SK-N-SH treated with all-trans-retinoic acid at 6 μM for 48 hours (cell line): ENCODE measurements around the gene LAPTM5.

Experiments
- CSRNP3 ChIP-seq: fragments of 250-450 bp; sonication (Bioruptor Pico); IDR thresholded peaks from 2 replicates; pipeline ENCODE4 v1.5.1; 2021; ENCODE audit warnings: mild to moderate bottlenecking, moderate library complexity
- ESRRG ChIP-seq: fragments of 250-450 bp; sonication (Bioruptor Pico); IDR thresholded peaks from 2 replicates; pipeline ENCODE4 v1.6.1; 2021; ENCODE audit warnings: mild to moderate bottlenecking
- POU6F1 ChIP-seq: fragments of 250-450 bp; sonication (Bioruptor Pico); IDR thresholded peaks from 2 replicates; pipeline ENCODE4 v1.8.0; 2021; ENCODE audit warnings: low read depth, mild to moderate bottlenecking, moderate library complexity, borderline replicate concordance
- RARB ChIP-seq: fragments of 250-450 bp; sonication (Bioruptor Pico); IDR thresholded peaks from 2 replicates; pipeline ENCODE4 v1.8.0; 2021; ENCODE audit warnings: mild to moderate bottlenecking, moderate library complexity
- ZFP3 ChIP-seq: fragments of 250-450 bp; sonication (Bioruptor Pico); IDR thresholded peaks from 2 replicates; pipeline ENCODE4 v1.5.0; 2020; ENCODE audit warnings: mild to moderate bottlenecking, moderate library complexity
- ZFP30 ChIP-seq: fragments of 450-650 bp; formaldehyde crosslinking; IDR thresholded peaks from 2 replicates; pipeline ENCODE4 v1.5.0; 2022; ENCODE audit warnings: mild to moderate bottlenecking, moderate library complexity

- TF ChIP-seq ZFP3 (CRISPR knock-in tag): no peak
- TF ChIP-seq RARB: no peak
- TF ChIP-seq POU6F1 (CRISPR knock-in tag): no peak
- TF ChIP-seq ESRRG (CRISPR knock-in tag): no peak
- TF ChIP-seq CSRNP3: no peak
- TF ChIP-seq ZFP30 (CRISPR knock-in tag): no peak
Measured at GRCh38 chr1:30738040-30738714, 19.4 kb downstream of the LAPTM5 start.
